H1 (cell line): Measurements from ENCODE around the gene TSHZ2. TPM values are rescaled to one million over a fixed set of nuclear protein-coding genes. Genes with fewer than 3 reads are reported as not detected.

Experiments
- CTCF ChIA-PET: fragments of 300-600 bp; sonication (Branson Sonifier 250); formaldehyde crosslinking; loops from one replicate; lab custom pipeline; 2021; ENCODE audit not compliant: partially characterized antibody; lab: Charles Lee
- POLR2A ChIA-PET: fragments of 300-600 bp; sonication (Branson Sonifier 250); formaldehyde crosslinking; loops from one replicate; lab custom pipeline; 2021; ENCODE audit warnings: inconsistent platforms; ENCODE audit not compliant: partially characterized antibody; lab: Charles Lee
- DNase-seq, 2 experiments: peaks; one replicate each; pipeline versions ENCODE4 v3.0.0 to v3.0.0-alpha.2; 2010 to 2022; ENCODE audit warnings: low spot score in 2 of 2, low read depth in 1 of 2, mixed read lengths in 1 of 2
- FAIRE-seq: peaks from 2 replicates; lab custom pipeline; 2011; peaks lifted over from hg19 to GRCh38; lab: Jason Lieb, UNC
- H2AFZ ChIP-seq: 2 replicates; pipeline ENCODE4 v1.8.1; 2012; ENCODE audit warnings: low read length, inconsistent platforms
- H2AK5ac ChIP-seq: 2 replicates; pipeline ENCODE4 v1.6.1; 2013; ENCODE audit warnings: low read depth, low read length
- H2BK120ac ChIP-seq: replicated peaks from 2 replicates; pipeline ENCODE3; 2013; ENCODE audit warnings: low read depth, low read length, inconsistent platforms
- H2BK12ac ChIP-seq: 2 replicates; pipeline ENCODE4 v1.6.1; 2013; ENCODE audit warnings: low read depth, low read length
- H2BK15ac ChIP-seq: 2 replicates; pipeline ENCODE4 v1.6.1; 2013; ENCODE audit warnings: low read length
- H2BK20ac ChIP-seq: 2 replicates; pipeline ENCODE4 v1.6.1; 2013; ENCODE audit warnings: low read length
- H2BK5ac ChIP-seq: 2 replicates; pipeline ENCODE4 v1.6.1; 2013; ENCODE audit warnings: low read depth, low read length
- H3K14ac ChIP-seq: 2 replicates; pipeline ENCODE4 v1.6.1; 2013; ENCODE audit warnings: inconsistent platforms; ENCODE audit not compliant: insufficient read length
- H3K18ac ChIP-seq: 2 replicates; pipeline ENCODE4 v1.6.1; 2013; ENCODE audit warnings: low read length; ENCODE audit errors: extremely low read depth
- H3K23ac ChIP-seq: 2 replicates; pipeline ENCODE4 v1.6.1; 2013; ENCODE audit warnings: inconsistent platforms; ENCODE audit not compliant: insufficient read length
- H3K23me2 ChIP-seq: 2 replicates; pipeline ENCODE4 v1.6.1; 2013; ENCODE audit warnings: low read depth, low read length
- H3K27ac ChIP-seq: 2 replicates; pipeline ENCODE4 v1.6.1; 2011; ENCODE audit warnings: low read depth, low read length, inconsistent platforms
- H3K27me3 ChIP-seq, 4 experiments: replicated peaks in 1 of 4; 1 replicate in 1 of 4; 2 replicates in 3 of 4; pipeline versions ENCODE4 v1.6.1 to v1.8.1; 2011 to 2013; ENCODE audit warnings: low read length in 3 of 4, mild to moderate bottlenecking in 3 of 4, inconsistent platforms in 2 of 4, mixed read lengths in 2 of 4, moderate library complexity in 1 of 4; ENCODE audit not compliant: control insufficient read depth in 3 of 4, insufficient read depth in 3 of 4; ENCODE audit errors: extremely low read depth in 1 of 4
- H3K36me3 ChIP-seq, 4 experiments: 2 replicates each; pipeline versions ENCODE4 v1.6.1 to v1.8.1; 2011 to 2013; ENCODE audit warnings: mild to moderate bottlenecking in 4 of 4, low read length in 3 of 4, moderate library complexity in 2 of 4, control low read depth in 1 of 4, inconsistent platforms in 1 of 4; ENCODE audit not compliant: insufficient read depth in 4 of 4, control insufficient read depth in 2 of 4
- H3K4ac ChIP-seq: replicated peaks from 2 replicates; pipeline ENCODE3; 2013; ENCODE audit warnings: low read length, low read depth, mixed read lengths, inconsistent platforms; ENCODE audit not compliant: insufficient read length
- H3K4me1 ChIP-seq, 4 experiments: replicated peaks in 1 of 4; 1 replicate in 1 of 4; 2 replicates in 3 of 4; pipeline versions ENCODE4 v1.6.1 to v1.8.1; 2011 to 2013; ENCODE audit warnings: low read length in 3 of 4, inconsistent platforms in 2 of 4, mixed read lengths in 1 of 4; ENCODE audit not compliant: insufficient read depth in 4 of 4, control insufficient read depth in 3 of 4
- H3K4me2 ChIP-seq, 2 experiments: 2 replicates each; pipeline versions ENCODE4 v1.6.1 to v1.8.1; 2011 to 2013; ENCODE audit warnings: low read depth in 2 of 2, low read length in 2 of 2, control low read depth in 1 of 2, inconsistent platforms in 1 of 2, mild to moderate bottlenecking in 1 of 2; ENCODE audit not compliant: insufficient read depth in 1 of 2
- H3K4me3 ChIP-seq, 4 experiments: fragments of 200-600, 300-600 bp in 1 of 4; sonication (generic), shearing (Covaris generic), sonication (Bioruptor Twin) in 1 of 4; 2 replicates each; pipeline versions ENCODE4 v1.5.1 to v1.8.1; 2011 to 2016; ENCODE audit warnings: low read length in 4 of 4, low read depth in 3 of 4, control low read depth in 2 of 4, inconsistent platforms in 2 of 4, mild to moderate bottlenecking in 2 of 4, mixed read lengths in 1 of 4, moderate library complexity in 1 of 4; ENCODE audit not compliant: insufficient read depth in 2 of 4; ENCODE audit errors: extremely low read depth in 1 of 4
- H3K56ac ChIP-seq: replicated peaks from 2 replicates; pipeline ENCODE3; 2013; ENCODE audit warnings: low read depth, mild to moderate bottlenecking, mixed read lengths, low read length, inconsistent platforms; ENCODE audit not compliant: insufficient read length
- H3K79me1 ChIP-seq: 2 replicates; pipeline ENCODE4 v1.6.1; 2013; ENCODE audit warnings: low read depth, low read length, control low read depth
- H3K79me2 ChIP-seq, 2 experiments: 2 replicates each; pipeline versions ENCODE4 v1.6.1 to v1.8.1; 2012 to 2013; ENCODE audit warnings: low read length in 2 of 2, mild to moderate bottlenecking in 2 of 2, inconsistent platforms in 1 of 2; ENCODE audit not compliant: insufficient read depth in 2 of 2, control insufficient read depth in 1 of 2
- H3K9ac ChIP-seq, 4 experiments: replicated peaks in 1 of 4; 1 replicate in 1 of 4; 2 replicates in 3 of 4; pipeline versions ENCODE4 v1.6.1 to v1.8.1; 2011 to 2013; ENCODE audit warnings: low read depth in 3 of 4, low read length in 3 of 4, control low read depth in 2 of 4, mild to moderate bottlenecking in 2 of 4, moderate library complexity in 2 of 4, inconsistent platforms in 1 of 4; ENCODE audit errors: extremely low read depth in 1 of 4
- H3K9me3 ChIP-seq, 2 experiments: 2 replicates each; pipeline versions ENCODE4 v1.6.1 to v1.8.1; 2012 to 2013; ENCODE audit warnings: mild to moderate bottlenecking in 2 of 2, moderate library complexity in 2 of 2, control low read depth in 1 of 2, inconsistent platforms in 1 of 2, low read depth in 1 of 2, low read length in 1 of 2, mixed read lengths in 1 of 2; ENCODE audit not compliant: insufficient read depth in 2 of 2
- H4K20me1 ChIP-seq, 2 experiments: replicated peaks in 1 of 2; 2 replicates each; pipeline versions ENCODE3 to v1.8.1; 2011 to 2013; ENCODE audit warnings: inconsistent platforms in 2 of 2, low read length in 2 of 2, mild to moderate bottlenecking in 1 of 2; ENCODE audit not compliant: insufficient read depth in 2 of 2, control insufficient read depth in 1 of 2
- H4K5ac ChIP-seq: 2 replicates; pipeline ENCODE4 v1.6.1; 2013; ENCODE audit warnings: low read length, low read depth, mixed read lengths, inconsistent platforms; ENCODE audit not compliant: insufficient read length
- H4K8ac ChIP-seq: 2 replicates; pipeline ENCODE4 v1.8.0; 2013; ENCODE audit warnings: mild to moderate bottlenecking, moderate library complexity, low read length, inconsistent platforms; ENCODE audit not compliant: insufficient read depth; ENCODE audit errors: extremely low read depth
- H4K91ac ChIP-seq: replicated peaks from 2 replicates; pipeline ENCODE3; 2013; ENCODE audit warnings: low read length, mixed read lengths, inconsistent platforms; ENCODE audit not compliant: insufficient read length
- CREB1 ChIP-seq: IDR thresholded peaks from 2 replicates; pipeline ENCODE4 v1.6.1; 2012; ENCODE audit warnings: inconsistent platforms
- E2F6 ChIP-seq: IDR thresholded peaks from 2 replicates; pipeline ENCODE4 v1.6.1; 2012; ENCODE audit warnings: inconsistent platforms
- KDM4A ChIP-seq: IDR thresholded peaks from one replicate; pipeline ENCODE4 v1.7.1; 2012; ENCODE audit warnings: low read depth, mild to moderate bottlenecking, moderate library complexity, low read length, inconsistent platforms; ENCODE audit not compliant: severe bottlenecking
- MAFK ChIP-seq: IDR thresholded peaks from 2 replicates; pipeline ENCODE4 v1.6.1; 2012; ENCODE audit warnings: low read depth, mild to moderate bottlenecking, improper control_type of control experiment, low read length
- PHF8 ChIP-seq: fragments of 200-600 bp; sonication (generic); conservative IDR thresholded peaks from 2 replicates; pipeline ENCODE4 v1.7.1; 2012; ENCODE audit warnings: low read depth, mild to moderate bottlenecking, inconsistent platforms, low read length, moderate library complexity
- POLR2AphosphoS5 ChIP-seq: IDR thresholded peaks from 2 replicates; pipeline ENCODE4 v1.6.1; 2011; ENCODE audit warnings: low read depth, low read length
- RFX5 ChIP-seq: IDR thresholded peaks from 2 replicates; pipeline ENCODE4 v1.6.1; 2011; ENCODE audit warnings: low read depth, low read length, improper control_type of control experiment, borderline replicate concordance
- RNF2 ChIP-seq: fragments of 200-900, 300-1000 bp; sonication (generic); IDR thresholded peaks from 2 replicates; pipeline ENCODE4 v1.7.1; 2016; ENCODE audit warnings: borderline replicate concordance, low read depth, mild to moderate bottlenecking, antibody characterized with exemption, low read length; ENCODE audit not compliant: poor library complexity, severe bottlenecking; ENCODE audit errors: missing control alignments
- SIRT6 ChIP-seq: IDR thresholded peaks from one replicate; pipeline ENCODE4 v1.7.1; 2012; ENCODE audit warnings: low read length, inconsistent platforms
- SIX5 ChIP-seq: IDR thresholded peaks from 2 replicates; pipeline ENCODE4 v1.6.1; 2011; ENCODE audit warnings: mild to moderate bottlenecking, low read depth, low read length
- SP4 ChIP-seq: IDR thresholded peaks from 2 replicates; pipeline ENCODE4 v1.6.1; 2012; ENCODE audit warnings: low read length, inconsistent platforms
- TAF7 ChIP-seq: optimal IDR thresholded peaks from 2 replicates; pipeline ENCODE3; 2011; ENCODE audit warnings: low read depth, mild to moderate bottlenecking, inconsistent platforms, low read length, moderate library complexity, borderline replicate concordance
- WGBS, 2 experiments: shearing (Covaris generic) in 1 of 2; methylation state at CpG; one replicate each; pipeline versions ENCODE4 v1.1.6 to v1.1.7; 2013 to 2015; ENCODE audit warnings: low lambda C conversion rate in 2 of 2, mixed read lengths in 2 of 2, inconsistent platforms in 1 of 2, low coverage in 1 of 2, missing lambda C conversion rate in 1 of 2; ENCODE audit not compliant: insufficient replicate concordance in 2 of 2, insufficient coverage in 1 of 2, insufficient read length in 1 of 2; ENCODE audit errors: extremely low coverage in 1 of 2, missing lambda C conversion rate in 1 of 2; 5-methylcytosine and 5-hydroxymethylcytosine counted together
- polyA plus RNA-seq, 7 experiments: library from polyadenylated mRNA; depleted of rRNA in 3 of 7; stranded (reverse) in 5 of 7; unstranded in 2 of 7; fragments of >200 nt in 5 of 7; fragments of 200-250 nt in 2 of 7; gene quantifications; 1 replicate in 5 of 7; 2 replicates in 1 of 7; 4 replicates in 1 of 7; pipeline versions ENCODE4 v1.2.1 to v1.2.3, GENCODE V29; 2011 to 2013; ENCODE audit warnings: missing spikeins in 2 of 7, mixed read lengths in 2 of 7
- total RNA-seq: library from RNA; stranded (reverse); fragmentation: NEBNext Ultra II Directional; extraction: Animal tissue kit (Norgen Biotek cat#: 25700); gene quantifications from 2 replicates; pipeline ENCODE4 v1.2.1, GENCODE V29; 2021

Gene TSHZ2
- total and polyA plus RNA-seq, 2 of the 8 experiments (the other 6 are each of a cell fraction or from before 2014, with no cell fraction given): 0.14 to 0.30 TPM

- no peak overlapping the region for H3K27ac ChIP-seq
- H3K14ac ChIP-seq: no peak overlapping the region
- POLR2A ChIA-PET: no interaction called here
- TF ChIP-seq KDM4A (no peak), E2F6 (no peak), SIRT6 (no peak), MAFK (no peak), SIX5 (no peak), TAF7 (no peak), RFX5 (no peak), CREB1 (no peak), RNF2 (no peak), PHF8 (no peak), POLR2AphosphoS5 (no peak), SP4 (no peak)
These were observed 89.3 kb downstream of the TSHZ2 start for GRCh38 chr20:53061192-53062108.

More at GRCh38 chr20:53061192-53062108, 89.3 kb downstream of the TSHZ2 start:
- Histone ChIP-seq H2AK5ac (no peak overlapping the region), H2BK12ac (no peak overlapping the region), H3K9ac (no peak overlapping the region), H2AFZ (no peak overlapping the region), H3K4me2 (no peak overlapping the region), H3K79me1 (no peaks in the 10 kb centered on the region), H3K23ac (no peak overlapping the region), H2BK120ac (no peak overlapping the region), H3K23me2 (peaks cover 1% of the 10 kb centered on the region; the same call in 1 of the 2 replicates), H4K5ac (no peak overlapping the region), H2BK15ac (no peak overlapping the region), H3K27me3 (no peaks in the 10 kb centered on the region), H3K4ac (no peak overlapping the region), H3K9me3 (no peaks in the 10 kb centered on the region), H3K4me1 (no peaks in the 10 kb centered on the region; a peak in 1 of 7 replicates), H3K56ac (no peak overlapping the region), H3K79me2 (no peaks in the 10 kb centered on the region), H4K91ac (no peak overlapping the region), H2BK20ac (no peak overlapping the region), H3K18ac (no peak overlapping the region), H2BK5ac (no peak overlapping the region), H4K20me1 (no peaks in the 10 kb centered on the region), H3K36me3 (no peaks in the 10 kb centered on the region), H4K8ac (no peak overlapping the region), H3K4me3 (no peak overlapping the region)
- FAIRE-seq (no peak), DNase-seq (no peak)
- CTCF ChIA-PET: interaction anchor here (0.9 to 1.3 kb wide), 2 partner anchors 9 to 315 kb away, joined by 3 to 4 read pairs; no protein-coding TSS in a partner anchor
- 97% methylated on average over 2 of the region's 2 CpGs; no CpG with 5 or more reads in 1 of the 2 experiments for WGBS, 2 experiments
